ENCODE results near the gene SLC5A9.

Gene SLC5A9

DNA sequence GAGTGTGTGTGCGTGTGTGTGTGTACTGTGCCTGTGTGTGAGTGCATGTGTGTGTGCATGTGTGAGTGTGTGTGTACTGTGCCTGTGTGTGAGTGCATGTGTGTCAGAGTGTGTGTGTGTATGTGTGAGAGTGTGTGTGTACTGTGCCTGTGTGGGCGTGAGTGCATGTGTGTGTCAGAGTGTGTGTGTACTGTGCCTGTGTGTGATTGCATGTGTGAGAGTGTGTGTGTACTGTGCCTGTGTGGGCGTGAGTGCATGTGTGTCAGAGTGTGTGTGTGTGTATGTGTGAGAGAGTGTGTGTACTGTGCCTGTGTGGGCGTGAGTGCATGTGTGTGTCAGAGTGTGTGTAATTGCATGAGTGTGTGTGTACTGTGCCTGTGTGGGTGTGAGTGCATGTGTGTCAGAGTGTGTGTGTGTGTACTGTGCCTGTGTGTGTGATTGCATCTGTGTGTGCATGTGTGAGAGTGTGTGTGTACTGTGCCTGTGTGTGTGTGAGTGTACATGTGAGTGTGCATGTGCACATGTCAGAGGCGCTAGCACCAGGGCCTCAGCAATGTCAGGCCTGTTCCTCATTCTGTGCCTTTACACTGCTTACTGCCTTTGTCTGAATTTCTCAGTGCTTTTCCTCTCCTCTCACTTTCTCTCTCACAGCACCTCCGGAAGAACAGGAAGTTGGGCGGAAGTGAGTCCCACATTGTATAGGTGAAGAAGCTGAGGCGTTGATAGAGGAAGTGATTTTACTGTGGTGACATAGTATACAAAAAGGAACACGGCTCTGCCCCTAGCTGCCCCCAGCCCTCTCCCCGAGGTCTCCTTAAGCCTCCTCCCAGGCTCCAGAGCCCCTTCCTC, 4.9 kb downstream of the SLC5A9 start:
- H3K36me3 ChIP-seq (ENCODE audit: insufficient read depth, low read length) = no peaks in the 10 kb centered on the region
- no peak overlapping the region for H3K4me2 ChIP-seq (ENCODE audit: low read length)
- no peaks in the 10 kb centered on the region for H3K4me1 ChIP-seq (ENCODE audit: control insufficient read depth, insufficient read depth, low read length)
- H3K4me3 ChIP-seq (ENCODE audit: low read length) = no peak overlapping the region
- H3K27me3 ChIP-seq (ENCODE audit: control insufficient read depth, insufficient read depth, low read length) = no peaks in the 10 kb centered on the region
- no peak overlapping the region for H3K9ac ChIP-seq (ENCODE audit: low read depth, low read length)
- H3K9me3 ChIP-seq (replicated peaks; ENCODE audit: low read length) = no peaks in the 10 kb centered on the region

GRCh38 chr1:48228156-48228555, 5.6 kb downstream of the SLC5A9 start:
- Histone ChIP-seq H3K36me3 (ENCODE audit: insufficient read depth, low read length) (no peaks in the 10 kb centered on the region), H3K9me3 (replicated peaks; ENCODE audit: low read length) (no peaks in the 10 kb centered on the region), H3K4me3 (ENCODE audit: low read length) (no peak overlapping the region), H3K9ac (ENCODE audit: low read depth, low read length) (no peak overlapping the region), H3K4me2 (ENCODE audit: low read length) (no peak overlapping the region), H3K4me1 (ENCODE audit: control insufficient read depth, insufficient read depth, low read length) (no peaks in the 10 kb centered on the region), H3K27me3 (ENCODE audit: control insufficient read depth, insufficient read depth, low read length) (no peaks in the 10 kb centered on the region)

DNA sequence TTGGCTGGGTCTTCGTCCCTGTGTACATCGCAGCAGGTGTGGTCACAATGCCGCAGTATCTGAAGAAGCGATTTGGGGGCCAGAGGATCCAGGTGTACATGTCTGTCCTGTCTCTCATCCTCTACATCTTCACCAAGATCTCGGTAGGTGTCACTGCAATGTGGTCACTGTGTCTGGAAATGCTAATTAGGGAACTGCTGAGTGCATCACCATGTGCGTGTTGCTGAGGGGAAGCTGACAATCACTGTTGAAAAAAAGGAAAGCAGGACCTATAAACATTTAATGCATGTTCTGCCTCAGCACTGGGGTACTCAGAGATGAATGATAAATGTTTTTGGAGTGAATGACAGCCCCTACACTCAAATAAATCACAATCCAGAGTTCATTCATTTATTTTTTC, 6.8 kb downstream of the SLC5A9 start:
- no peaks in the 10 kb centered on the region for H3K36me3 ChIP-seq (ENCODE audit: insufficient read depth, low read length)
- H3K9ac ChIP-seq (ENCODE audit: low read depth, low read length) = no peak overlapping the region
- H3K27me3 ChIP-seq (ENCODE audit: control insufficient read depth, insufficient read depth, low read length) = no peaks in the 10 kb centered on the region
- H3K4me1 ChIP-seq (ENCODE audit: control insufficient read depth, insufficient read depth, low read length) = no peaks in the 10 kb centered on the region
- no peak overlapping the region for H3K4me3 ChIP-seq (ENCODE audit: low read length)
- H3K4me2 ChIP-seq (ENCODE audit: low read length) = no peak overlapping the region
- H3K9me3 ChIP-seq (replicated peaks; ENCODE audit: low read length) = no peaks in the 10 kb centered on the region

DNA sequence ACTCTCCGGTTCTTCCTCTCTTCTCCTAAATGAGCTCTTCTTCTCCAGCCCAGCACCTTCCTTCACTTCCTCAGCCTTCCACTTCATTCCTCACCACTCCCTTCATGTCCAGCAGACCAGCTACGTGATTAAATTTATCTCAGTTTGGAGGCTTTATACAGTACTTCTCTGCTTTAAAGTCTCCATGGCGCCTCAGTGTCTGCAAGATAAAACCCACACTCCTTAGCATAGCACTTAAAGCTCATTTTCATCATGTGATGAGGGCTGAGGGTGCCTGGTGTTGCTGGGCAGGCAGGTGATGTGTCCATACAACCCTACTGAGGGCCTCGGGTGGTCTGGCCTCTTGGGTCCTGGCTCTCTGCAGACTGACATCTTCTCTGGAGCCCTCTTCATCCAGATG, 7.7 kb downstream of the SLC5A9 start:
- no peak overlapping the region for H3K4me3 ChIP-seq (ENCODE audit: low read length)
- no peak overlapping the region for H3K4me2 ChIP-seq (ENCODE audit: low read length)
- H3K9ac ChIP-seq (ENCODE audit: low read depth, low read length) = no peak overlapping the region
- H3K4me1 ChIP-seq (ENCODE audit: control insufficient read depth, insufficient read depth, low read length) = no peaks in the 10 kb centered on the region
- H3K9me3 ChIP-seq (replicated peaks; ENCODE audit: low read length) = no peaks in the 10 kb centered on the region
- H3K27me3 ChIP-seq (ENCODE audit: control insufficient read depth, insufficient read depth, low read length) = no peaks in the 10 kb centered on the region
- no peaks in the 10 kb centered on the region for H3K36me3 ChIP-seq (ENCODE audit: insufficient read depth, low read length)

DNA sequence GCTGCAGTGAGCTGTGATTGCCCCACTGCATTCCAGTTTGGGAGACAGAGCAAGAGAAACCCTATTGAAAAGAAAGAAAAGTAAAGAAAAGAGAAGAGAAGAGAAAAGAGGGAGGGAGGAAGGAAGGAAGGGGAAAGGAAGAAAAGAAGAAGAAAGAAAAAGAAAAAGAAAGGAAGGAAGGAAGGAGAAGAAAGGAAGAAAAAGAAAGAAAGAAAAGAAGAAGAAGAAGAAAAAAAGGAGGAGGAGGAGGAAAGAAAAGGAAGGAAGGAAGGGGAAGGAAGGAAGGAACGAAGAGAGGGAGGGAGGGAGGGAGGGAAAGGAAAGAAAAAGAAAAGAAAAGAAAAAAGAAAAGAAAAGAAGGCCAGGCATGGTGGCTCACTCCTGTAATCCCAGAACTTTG, 10.2 kb downstream of the SLC5A9 start:
- H3K27me3 ChIP-seq (ENCODE audit: control insufficient read depth, insufficient read depth, low read length) = no peaks in the 10 kb centered on the region
- no peaks in the 10 kb centered on the region for H3K4me1 ChIP-seq (ENCODE audit: control insufficient read depth, insufficient read depth, low read length)
- H3K36me3 ChIP-seq (ENCODE audit: insufficient read depth, low read length) = no peaks in the 10 kb centered on the region
- no peak overlapping the region for H3K4me2 ChIP-seq (ENCODE audit: low read length)
- H3K4me3 ChIP-seq (ENCODE audit: low read length) = no peak overlapping the region
- no peak overlapping the region for H3K9ac ChIP-seq (ENCODE audit: low read depth, low read length)
- no peaks in the 10 kb centered on the region for H3K9me3 ChIP-seq (replicated peaks; ENCODE audit: low read length)

- no peaks in the 10 kb centered on the region for H3K4me1 ChIP-seq (ENCODE audit: control insufficient read depth, insufficient read depth, low read length)
- H3K4me2 ChIP-seq (ENCODE audit: low read length) = no peak overlapping the region
- H3K27me3 ChIP-seq (ENCODE audit: control insufficient read depth, insufficient read depth, low read length) = no peaks in the 10 kb centered on the region
- H3K9ac ChIP-seq (ENCODE audit: low read depth, low read length) = no peak overlapping the region
- no peaks in the 10 kb centered on the region for H3K36me3 ChIP-seq (ENCODE audit: insufficient read depth, low read length)
- no peak overlapping the region for H3K4me3 ChIP-seq (ENCODE audit: low read length)
- no peaks in the 10 kb centered on the region for H3K9me3 ChIP-seq (replicated peaks; ENCODE audit: low read length)
These were observed 11.4 kb downstream of the SLC5A9 start for GRCh38 chr1:48233666-48234485.

- Histone ChIP-seq H3K4me1 (ENCODE audit: control insufficient read depth, insufficient read depth, low read length) (no peaks in the 10 kb centered on the region), H3K36me3 (ENCODE audit: insufficient read depth, low read length) (no peaks in the 10 kb centered on the region), H3K27me3 (ENCODE audit: control insufficient read depth, insufficient read depth, low read length) (no peaks in the 10 kb centered on the region), H3K9me3 (replicated peaks; ENCODE audit: low read length) (no peaks in the 10 kb centered on the region), H3K9ac (ENCODE audit: low read depth, low read length) (no peak overlapping the region), H3K4me3 (ENCODE audit: low read length) (no peak overlapping the region), H3K4me2 (ENCODE audit: low read length) (no peak overlapping the region)
These were observed 13.1 kb downstream of the SLC5A9 start for GRCh38 chr1:48235652-48236051.

DNA sequence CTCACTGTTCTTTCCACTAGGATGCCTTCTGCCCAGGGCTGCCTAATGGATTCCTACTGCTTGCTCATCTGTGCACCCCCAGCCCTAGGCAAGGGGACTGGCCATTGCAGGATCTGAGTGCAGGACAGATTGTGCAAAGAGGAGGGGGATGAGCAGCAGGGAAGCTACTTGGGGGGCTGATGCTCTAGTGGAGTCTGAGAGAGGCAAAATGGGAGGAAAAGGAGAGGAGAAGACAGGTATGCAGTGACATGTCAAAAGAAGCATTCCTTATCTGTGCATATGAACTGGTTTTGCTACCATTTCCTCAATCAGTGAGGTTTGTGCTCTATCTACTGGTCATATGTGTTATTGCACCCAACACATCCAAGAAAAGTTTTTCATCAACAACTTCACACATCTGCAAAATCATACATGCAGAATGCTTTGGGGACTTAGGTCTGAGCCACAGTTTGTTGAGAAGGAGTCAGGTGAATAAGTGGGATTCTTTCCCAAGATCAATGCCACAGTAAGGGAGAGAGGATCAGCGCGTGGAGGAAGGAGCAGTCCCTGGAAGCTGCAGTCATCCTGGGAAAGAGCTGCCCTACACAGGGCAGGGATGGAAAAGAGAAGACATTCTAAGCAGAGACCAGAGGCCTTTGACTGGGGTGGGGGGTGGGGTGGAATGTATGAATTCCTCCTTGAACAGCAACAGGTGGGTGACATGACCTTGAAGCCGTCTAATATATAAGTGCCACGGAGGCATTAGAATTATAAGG, 14.4 kb downstream of the SLC5A9 start:
- H3K27me3 ChIP-seq (ENCODE audit: control insufficient read depth, insufficient read depth, low read length) = no peaks in the 10 kb centered on the region
- no peaks in the 10 kb centered on the region for H3K4me1 ChIP-seq (ENCODE audit: control insufficient read depth, insufficient read depth, low read length)
- no peaks in the 10 kb centered on the region for H3K36me3 ChIP-seq (ENCODE audit: insufficient read depth, low read length)
- H3K4me3 ChIP-seq (ENCODE audit: low read length) = no peak overlapping the region
- H3K9ac ChIP-seq (ENCODE audit: low read depth, low read length) = no peak overlapping the region
- no peaks in the 10 kb centered on the region for H3K9me3 ChIP-seq (replicated peaks; ENCODE audit: low read length)
- H3K4me2 ChIP-seq (ENCODE audit: low read length) = no peak overlapping the region

DNA sequence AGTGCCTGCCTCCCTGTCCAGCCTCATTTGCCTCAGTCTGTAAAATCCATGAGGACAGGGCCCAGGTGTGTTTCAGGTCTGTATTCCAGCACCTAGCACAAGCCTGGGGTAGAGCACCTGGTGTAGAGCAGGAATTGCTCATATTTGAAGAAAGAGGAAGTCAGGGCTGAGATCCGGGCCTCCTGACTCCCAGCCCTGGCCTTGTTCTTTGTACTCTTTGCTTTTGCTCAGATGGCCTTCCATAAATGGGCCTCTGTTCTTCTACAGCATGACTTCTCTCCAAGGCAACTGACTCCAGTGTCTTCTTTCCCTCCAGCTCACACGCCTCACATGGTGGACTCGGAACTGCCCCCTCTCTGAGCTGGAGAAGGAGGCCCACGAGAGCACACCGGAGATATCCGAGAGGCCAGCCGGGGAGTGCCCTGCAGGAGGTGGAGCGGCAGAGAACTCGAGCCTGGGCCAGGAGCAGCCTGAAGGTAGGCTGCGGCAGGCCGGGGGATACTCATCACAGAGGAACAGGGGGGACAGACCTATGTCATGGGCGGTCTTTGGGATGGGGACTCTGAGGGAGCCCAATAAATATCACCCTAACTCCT, 19.7 kb downstream of the SLC5A9 start:
- Histone ChIP-seq H3K4me1 (ENCODE audit: control insufficient read depth, insufficient read depth, low read length) (no peaks in the 10 kb centered on the region), H3K27me3 (ENCODE audit: control insufficient read depth, insufficient read depth, low read length) (no peaks in the 10 kb centered on the region)

GRCh38 chr1:48245106-48245505, 22.6 kb downstream of the SLC5A9 start:
- no peaks in the 10 kb centered on the region for H3K4me1 ChIP-seq (ENCODE audit: control insufficient read depth, insufficient read depth, low read length)
- no peak overlapping the region for H3K4me2 ChIP-seq (ENCODE audit: low read length)
- H3K9ac ChIP-seq (ENCODE audit: low read depth, low read length) = no peak overlapping the region
- H3K27me3 ChIP-seq (ENCODE audit: control insufficient read depth, insufficient read depth, low read length) = no peaks in the 10 kb centered on the region
- no peaks in the 10 kb centered on the region for H3K9me3 ChIP-seq (replicated peaks; ENCODE audit: low read length)
- no peaks in the 10 kb centered on the region for H3K36me3 ChIP-seq (ENCODE audit: insufficient read depth, low read length)
- no peak overlapping the region for H3K4me3 ChIP-seq (ENCODE audit: low read length)

More for the DNA sequence above, 19.7 kb downstream of the SLC5A9 start:
- H3K9ac ChIP-seq (ENCODE audit: low read depth, low read length) = no peak overlapping the region
- no peak overlapping the region for H3K4me3 ChIP-seq (ENCODE audit: low read length)
- no peaks in the 10 kb centered on the region for H3K36me3 ChIP-seq (ENCODE audit: insufficient read depth, low read length)
- no peaks in the 10 kb centered on the region for H3K9me3 ChIP-seq (replicated peaks; ENCODE audit: low read length)
- H3K4me2 ChIP-seq (ENCODE audit: low read length) = no peak overlapping the region

DNA sequence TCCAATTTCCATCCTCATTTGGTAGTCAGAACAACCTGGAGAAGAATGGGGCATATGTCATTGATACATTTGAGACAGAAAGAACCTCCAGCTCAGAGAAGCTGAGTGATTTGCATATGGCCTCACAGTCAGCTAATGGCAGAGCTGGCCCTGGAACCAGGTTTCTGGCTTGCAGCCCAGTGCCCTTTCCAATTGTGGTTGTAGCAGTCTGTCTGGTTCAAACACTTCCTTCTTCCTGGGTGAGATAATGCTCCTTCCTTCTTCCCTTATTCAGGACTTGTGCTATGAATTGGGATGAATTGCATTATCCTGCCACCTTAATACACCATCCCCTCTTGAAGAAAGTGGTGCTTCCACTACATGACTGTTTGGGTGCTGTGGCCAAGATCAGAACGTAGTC, 24.2 kb downstream of the SLC5A9 start:
- Histone ChIP-seq H3K27me3 (ENCODE audit: control insufficient read depth, insufficient read depth, low read length) (no peaks in the 10 kb centered on the region), H3K36me3 (ENCODE audit: insufficient read depth, low read length) (no peaks in the 10 kb centered on the region), H3K4me3 (ENCODE audit: low read length) (no peak overlapping the region), H3K9ac (ENCODE audit: low read depth, low read length) (no peak overlapping the region), H3K9me3 (replicated peaks; ENCODE audit: low read length) (no peaks in the 10 kb centered on the region), H3K4me2 (ENCODE audit: low read length) (no peak overlapping the region), H3K4me1 (ENCODE audit: control insufficient read depth, insufficient read depth, low read length) (no peaks in the 10 kb centered on the region)
